HG03565 (cell line): ENCODE data around the gene MICAL2.

Source experiments
- ATAC-seq: cut with Tn5 transposase; IDR thresholded peaks from one replicate; pipeline ENCODE4 v1.9.1; 2021; ENCODE audit warnings: mild to moderate bottlenecking, moderate library complexity; ENCODE audit not compliant: unreplicated experiment

The MICAL2 gene

DNA sequence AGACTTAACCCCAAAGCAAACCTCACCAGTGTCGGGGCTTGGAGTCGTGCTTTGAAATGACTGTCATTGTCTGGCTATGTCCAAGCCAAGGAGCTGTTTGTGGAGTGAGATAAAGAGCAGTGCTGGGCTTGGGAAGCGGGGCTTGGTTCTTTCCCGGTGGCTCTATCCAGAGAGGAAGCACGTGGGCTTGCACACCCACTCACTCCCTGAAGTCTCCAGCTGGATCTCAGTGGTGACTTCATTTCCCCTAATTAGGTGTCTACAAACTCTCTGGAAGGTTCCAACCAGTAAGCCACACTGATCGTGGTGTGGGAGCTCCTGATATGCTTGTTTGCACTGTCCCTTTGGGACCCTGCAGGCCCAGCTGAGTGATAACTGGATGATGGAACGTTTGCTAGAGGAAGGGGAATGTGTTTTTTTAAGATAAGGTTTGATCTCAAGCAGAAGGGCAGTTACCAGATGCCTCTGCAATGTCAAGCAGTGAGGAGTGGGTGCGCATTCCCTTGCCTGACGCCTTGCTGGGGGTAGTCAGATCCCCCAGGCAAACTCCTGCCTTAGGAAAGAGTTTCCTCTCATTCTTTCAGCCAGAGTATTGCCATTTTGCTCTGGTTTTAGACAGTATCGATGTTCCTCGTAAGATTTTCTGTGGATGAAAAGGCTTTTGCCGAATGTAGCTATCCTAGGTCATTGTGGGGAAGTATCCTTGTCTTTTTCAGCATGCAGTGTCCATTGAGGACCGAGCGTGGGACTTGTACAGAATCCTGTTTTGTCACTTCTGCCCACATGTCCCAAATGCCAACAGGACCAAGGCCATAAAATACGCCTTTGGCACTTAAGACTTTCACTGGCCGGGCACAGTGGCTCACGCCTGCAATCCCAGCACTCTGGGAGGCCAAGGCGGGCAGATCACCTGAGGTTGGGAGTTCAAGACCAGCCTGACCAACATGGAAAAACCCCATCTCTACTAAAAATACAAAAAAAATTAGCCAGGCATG, 90.9 kb downstream of the MICAL2 start:
- ATAC-seq, result no peak

DNA sequence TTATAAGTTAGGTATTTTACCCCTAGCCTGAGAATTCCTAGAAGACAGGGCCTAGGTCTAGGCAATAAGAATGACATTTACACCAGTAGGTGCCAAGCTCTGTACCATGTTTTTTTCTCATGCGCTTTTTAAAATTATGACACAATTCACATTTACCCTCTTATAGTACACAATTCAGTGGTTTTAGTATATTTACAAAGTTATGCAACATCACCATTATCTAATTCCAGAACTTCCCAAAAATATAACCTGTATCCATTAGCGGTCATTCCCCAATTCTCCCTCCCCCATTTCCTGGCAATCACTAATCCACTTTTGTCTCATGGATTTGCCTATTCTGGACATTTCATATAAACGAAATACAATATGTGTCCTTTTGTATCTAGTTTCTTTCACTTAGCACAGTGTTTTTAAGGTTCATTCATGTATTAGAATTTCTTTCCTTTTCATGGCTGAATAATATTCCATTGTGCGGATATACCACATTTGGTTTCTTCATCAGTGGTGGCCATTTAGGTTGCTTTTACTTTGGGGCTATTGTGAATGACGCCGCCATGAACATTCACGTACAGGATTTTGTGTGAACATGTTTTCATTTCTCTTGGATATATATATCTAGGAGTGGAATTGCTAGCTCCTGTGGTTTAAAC, 92.4 kb downstream of the MICAL2 start:
- no peak for ATAC-seq

DNA sequence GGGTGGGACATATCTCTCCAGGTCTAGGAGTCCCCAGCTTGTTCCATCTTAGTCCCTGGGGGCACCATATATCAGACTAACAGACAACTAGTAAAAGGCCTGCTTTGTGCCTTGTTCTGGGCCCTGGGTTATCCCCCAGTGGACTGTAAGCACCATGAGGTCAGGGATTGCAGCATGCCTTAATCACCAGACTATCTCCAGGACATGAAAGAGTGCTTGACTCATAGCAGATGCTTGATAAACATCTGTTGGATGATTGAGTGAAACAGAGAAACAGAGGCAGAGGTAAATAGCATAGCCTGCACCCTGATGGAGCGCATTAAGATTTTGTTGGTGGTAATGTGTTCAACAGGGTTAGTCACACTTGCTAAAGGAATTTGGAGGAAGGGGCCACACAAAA, 94.1 kb downstream of the MICAL2 start:
- ATAC-seq, result no peak

DNA sequence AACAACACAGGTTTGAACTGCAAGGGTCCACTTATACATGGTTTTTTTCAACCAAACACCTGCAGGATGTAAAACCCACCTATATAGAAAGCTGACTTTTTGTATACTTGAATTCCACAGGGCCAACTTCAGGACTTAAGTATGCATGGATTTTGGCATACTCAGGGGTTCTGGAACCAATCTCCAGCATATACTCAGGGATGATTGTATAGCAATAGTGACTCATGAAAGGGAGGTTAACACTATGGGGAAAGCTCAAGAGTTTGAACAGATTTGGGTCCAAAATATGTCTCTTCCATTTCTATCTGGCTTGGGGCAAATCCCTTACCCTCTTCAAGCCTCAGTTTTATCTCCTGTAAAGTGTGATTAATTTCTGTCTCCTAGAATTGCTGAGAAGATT, 94.9 kb downstream of the MICAL2 start:
- ATAC-seq, result no peak

DNA sequence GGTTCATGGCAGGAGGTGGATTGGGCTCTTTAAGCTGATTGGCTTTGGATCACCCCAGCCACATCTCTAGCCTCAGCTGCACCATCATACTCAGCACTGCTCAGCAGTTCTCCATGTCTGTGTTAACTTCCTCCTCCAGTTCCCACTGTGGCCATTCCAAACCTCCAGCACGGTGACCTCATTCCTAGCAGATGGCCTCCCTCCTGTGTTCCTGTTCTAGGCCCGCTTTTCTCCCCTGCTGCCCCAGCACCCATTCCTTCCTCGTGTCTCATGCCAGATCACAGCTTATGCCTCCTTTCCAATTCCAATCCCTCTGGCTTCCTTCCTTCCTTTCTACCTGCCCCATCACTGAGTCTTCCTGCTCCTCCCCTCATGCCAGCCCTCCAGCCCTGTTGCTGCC, 96.1 kb downstream of the MICAL2 start:
- ATAC-seq, result no peak

DNA sequence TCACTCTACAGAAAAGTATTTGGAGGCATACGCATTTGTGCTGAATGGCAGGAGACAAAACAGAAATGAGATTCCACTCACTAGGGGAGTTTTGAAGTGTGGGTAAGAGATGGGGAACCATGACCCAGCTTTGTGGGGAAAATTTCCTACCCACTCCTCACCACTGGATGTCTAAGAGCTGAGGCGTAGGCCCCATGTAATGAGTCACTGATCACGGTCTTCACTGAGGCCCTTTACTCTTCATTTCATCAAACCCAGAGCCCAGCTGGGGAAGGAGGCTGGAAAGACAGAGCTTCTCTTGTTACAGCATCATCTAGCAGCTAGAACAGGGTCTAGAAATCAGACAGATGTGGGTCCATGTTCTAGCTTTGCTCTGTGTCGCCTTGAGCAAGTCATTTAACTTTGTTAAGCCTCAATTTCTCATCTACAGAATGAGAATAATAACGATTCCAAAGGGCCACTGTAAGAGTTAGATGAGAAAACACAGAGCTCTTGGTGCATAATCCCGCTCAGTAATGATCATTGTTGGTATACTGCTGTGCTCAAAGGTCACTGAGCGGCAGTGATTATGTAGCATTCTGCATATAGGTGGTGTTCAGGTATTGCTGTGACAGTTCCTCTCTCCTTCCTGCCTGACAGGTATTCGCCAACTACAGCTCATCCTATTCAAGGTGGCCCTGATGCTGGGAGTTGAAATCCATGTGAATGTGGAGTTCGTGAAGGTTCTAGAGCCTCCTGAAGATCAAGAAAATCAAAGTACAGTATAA, 97.2 kb downstream of the MICAL2 start:
- ATAC-seq, result no peak

DNA sequence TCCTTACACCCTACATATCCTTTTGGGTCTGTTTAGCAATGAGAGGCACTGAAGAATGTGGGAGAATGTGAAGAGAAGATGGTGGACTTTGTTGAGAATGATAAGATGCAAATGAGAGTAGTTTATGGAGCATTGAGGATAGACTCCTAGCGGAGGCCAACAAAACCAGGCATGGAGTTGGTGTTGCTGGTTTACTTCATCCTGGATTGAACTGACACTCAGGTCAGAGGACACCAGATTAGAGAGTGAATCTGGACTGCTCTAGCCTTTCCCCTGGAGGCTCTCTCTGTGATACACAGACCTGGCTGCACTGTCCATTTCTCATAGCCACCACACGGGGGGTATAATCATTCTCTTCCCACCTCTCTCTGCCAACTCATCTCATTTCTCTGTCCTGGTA, 98.7 kb downstream of the MICAL2 start:
- ATAC-seq, result no peak

DNA sequence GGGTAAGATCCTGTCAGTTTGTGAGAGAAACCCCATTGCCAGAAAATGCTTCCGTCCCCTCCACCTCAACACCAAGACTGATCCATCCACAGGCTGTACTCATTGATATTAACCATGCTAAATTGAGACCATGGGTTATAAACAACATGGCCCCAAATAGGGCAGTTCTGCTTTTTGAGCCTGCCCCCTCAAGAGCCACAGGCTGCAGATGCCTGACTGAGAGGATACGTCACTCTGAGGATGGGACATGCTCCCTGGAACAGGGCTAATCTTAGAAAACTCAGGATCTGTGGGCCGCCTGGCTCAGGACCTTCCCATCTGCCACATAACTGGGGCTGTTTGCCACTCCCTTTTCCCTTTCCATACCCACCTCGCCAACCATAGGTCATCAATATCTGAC, 99.8 kb downstream of the MICAL2 start:
- ATAC-seq, result no peak

DNA sequence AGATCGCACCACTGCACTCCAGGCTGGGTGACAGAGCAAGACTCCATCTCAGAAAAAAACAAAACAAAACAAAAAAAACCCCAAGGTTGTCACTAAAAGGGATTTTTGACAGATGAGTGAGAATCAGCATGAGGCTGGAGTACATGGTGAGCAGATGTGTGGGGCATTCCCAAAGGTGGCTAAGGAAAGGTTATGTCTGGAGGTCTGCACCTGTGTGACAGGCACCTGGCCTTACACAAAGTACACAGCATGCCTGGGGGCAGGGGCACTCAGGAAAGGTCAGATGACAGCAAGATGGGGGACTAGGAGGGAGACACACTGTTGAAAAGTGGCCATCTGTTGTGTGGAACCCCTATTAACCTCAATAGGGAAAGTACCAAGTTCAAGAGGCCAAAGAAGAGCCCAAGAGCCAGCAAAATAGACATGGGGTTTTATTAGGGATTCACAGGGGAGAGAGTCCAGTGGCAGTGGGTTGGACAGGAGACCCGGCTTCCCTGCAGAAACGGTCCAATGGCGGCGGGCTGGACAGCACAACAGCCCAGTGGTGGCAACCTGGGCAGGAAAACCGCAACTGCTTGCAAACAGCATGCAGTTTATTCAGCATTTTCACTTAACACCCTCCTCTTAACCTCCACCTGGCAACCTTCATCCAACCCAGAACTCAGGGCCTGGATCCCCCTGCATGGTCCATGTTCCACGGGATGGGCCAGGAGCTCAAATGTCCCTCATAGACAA, 101.1 kb downstream of the MICAL2 start:
- no peak for ATAC-seq

DNA sequence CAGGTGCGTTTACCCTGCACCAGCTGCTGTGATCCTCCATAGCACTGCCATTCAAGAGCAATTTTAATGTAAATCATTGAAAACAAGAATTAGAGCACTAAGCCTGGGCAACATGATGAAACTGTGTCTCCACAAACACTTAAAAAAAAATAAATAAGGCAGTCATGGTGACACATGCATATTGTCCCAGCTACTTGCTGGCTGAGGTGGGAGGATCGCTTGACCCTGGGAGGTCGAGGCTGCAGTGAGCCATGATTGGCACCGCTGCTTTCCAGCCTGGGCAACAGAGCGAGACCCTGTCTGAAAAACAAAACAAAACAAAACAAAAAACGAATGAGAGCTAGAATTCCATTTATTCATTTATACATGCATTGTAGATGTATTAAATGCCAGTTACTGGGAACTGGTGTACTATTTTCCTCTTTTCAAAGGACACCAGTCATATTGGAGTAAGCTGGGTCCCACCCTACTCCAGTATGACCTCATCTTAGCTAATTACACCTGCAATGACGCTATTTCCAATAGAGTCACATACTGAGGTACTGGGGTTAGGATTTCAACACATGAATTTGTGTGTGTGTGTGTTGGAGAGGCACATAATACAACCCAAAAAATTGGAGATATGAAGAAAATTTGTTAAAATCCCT, 101.9 kb downstream of the MICAL2 start:
- no peak for ATAC-seq

DNA sequence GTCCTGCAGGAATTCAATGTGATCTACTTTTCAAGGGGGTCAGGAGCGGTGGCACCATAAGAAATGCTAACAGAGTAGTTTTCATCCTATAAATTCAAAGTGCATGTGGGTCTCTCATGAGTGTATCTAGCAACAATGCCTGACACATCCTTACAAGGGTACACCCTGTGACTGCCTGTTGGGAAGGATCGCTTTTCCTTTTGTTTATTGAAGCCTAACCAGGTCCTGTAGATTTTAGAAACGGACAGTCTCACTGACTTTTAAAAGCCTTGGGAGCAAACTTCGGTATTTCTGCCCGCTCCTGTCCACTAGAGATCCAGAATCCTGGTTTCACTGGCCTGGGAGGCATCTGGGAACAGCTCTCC, 102.4 kb downstream of the MICAL2 start:
- ATAC-seq, result no peak

DNA sequence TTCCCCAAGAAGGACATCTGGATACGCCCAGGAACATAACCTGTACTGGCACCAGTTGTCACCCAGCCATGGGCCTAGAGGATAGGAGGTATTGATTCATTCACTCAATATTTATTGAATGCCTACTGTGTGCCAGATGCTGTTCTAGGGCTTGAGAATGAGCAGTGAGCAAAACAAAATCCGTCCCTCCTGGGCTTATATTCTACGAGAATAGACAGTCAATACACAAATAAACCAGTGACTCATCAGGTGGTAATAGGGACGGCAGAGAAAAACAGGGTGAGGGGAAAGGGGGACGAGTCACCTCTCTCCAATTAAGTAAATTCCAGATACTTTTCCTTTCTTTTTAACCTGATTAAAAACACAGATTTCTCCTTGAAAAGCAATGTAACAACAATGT, 103.5 kb downstream of the MICAL2 start:
- no peak for ATAC-seq

DNA sequence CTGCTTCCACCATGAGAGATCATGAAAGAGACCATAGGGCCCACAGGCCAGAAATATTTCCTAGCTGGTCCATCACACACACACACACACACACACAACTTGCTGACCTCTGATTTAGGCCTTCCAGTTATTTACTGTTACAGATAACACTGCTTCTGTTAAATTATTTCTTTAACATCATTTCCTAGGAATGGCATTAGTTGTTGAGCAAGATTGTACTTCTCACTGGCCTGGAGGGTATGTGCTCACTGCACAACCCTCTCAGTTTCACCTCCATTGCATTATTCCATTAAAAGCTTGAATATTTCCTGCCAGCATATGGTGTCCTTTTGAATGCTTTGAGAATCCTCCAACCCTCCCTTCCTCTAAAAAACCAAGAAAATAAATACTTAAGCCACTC, 104.4 kb downstream of the MICAL2 start:
- ATAC-seq, result no peak

DNA sequence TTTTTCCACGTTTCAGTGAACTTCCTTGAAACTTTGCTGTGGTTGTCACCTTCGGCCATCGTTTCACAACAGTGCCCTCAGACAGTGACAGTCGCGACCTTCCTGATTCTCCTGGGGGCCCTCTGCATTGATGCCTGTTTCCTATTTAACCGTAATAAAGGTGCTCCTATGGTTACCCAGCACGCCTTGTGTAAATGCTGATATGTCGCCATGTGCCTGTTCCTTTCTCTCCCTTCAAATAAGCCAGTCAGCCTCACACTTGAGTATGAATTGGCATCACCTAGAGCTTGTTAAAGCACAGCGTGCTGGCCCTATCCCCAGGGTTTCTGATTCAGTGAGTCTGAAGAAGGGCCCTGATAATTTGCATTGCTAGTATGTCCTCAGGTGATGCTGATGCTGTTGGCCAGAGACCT, 104.8 kb downstream of the MICAL2 start:
- ATAC-seq, result no peak

DNA sequence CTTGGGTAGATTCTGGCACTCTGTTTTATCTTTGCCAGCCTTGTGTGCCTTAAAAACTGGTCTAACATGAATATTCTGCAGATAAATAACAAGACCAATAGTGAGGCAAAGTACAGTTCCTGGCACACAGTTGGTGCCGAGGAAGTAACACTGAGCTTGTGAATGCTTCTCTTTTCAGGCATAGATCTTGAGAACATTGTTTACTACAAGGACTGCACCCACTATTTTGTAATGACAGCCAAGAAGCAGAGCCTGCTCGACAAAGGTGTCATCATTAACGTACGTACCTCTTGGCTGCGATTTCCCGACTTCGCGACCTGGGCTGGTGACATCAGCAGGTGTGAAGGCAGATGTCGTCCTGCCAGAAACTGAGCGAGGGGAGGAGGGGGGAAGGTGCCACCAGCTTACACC, 105.7 kb downstream of the MICAL2 start:
- no peak for ATAC-seq

DNA sequence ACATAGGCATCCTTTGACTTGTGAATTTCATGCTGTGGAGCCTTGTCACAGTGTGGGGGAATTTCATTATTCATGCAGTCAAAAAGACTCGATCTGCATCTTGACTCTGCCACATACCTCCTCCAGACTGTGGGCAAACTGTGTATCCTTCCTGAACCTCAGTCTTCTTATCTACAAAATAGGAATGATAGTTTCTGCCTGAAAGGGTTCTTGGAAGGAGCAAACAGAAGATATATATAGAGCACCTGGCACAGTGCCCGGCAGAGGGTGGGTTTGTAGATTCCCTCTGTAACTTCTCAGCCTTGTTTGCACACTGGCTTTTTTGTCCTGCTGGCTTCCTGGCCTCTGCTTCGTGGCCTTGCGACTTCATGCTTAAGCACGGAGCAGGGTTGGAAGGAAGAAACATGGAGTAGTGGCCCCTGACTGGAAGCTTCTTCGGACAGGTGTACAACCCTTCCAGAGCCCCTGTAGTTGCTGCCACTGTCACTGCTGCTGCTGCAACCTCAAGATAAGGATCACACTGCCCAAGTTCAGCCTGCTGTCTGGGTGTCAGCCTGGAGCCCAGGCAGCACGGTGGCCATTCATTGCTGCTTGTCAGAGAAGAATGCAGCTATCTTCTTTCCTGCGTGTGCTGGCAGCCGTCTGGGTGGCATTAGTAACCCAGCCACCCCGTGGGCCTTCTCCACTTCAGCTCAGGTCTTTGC, 106.4 kb downstream of the MICAL2 start:
- no peak for ATAC-seq

DNA sequence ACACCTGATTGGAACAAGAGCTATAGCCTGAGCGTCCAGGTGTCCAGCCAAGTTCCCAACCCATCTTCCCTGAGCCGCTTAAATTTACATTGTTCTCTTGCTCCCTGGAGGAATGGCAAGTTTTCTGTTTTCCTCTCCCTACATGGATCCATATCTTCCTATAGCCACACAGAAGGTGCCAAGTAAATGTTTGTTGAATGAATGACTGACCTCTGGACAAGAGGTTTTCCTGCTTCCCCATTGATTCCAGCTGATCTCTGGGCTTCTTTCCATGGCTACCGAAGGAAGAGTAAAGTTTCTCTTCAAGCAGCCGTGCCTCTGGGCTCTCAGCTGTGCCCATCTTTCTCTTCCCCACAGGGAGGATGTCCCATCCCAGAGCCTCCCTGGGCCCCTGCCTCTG, 107.5 kb downstream of the MICAL2 start:
- no peak for ATAC-seq

DNA sequence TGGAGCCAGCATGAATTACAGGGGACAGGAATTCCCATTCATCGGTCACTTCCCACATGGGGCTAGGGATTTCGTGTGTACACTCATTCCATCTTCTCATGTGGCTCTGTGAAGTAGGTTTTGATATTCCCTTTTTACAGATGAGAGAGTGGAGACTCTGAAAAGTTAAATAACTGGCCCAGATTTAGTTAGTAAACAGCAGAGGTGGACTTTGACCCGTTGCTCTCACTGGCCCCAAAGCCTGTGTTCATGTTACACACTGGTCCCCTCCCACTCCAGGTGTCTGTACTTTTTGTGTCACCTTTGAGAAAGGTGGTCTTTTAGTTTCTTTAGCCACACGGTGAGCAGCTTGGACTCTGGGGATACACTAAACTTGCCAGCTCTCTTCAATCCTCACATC, 108.5 kb downstream of the MICAL2 start:
- no peak for ATAC-seq

DNA sequence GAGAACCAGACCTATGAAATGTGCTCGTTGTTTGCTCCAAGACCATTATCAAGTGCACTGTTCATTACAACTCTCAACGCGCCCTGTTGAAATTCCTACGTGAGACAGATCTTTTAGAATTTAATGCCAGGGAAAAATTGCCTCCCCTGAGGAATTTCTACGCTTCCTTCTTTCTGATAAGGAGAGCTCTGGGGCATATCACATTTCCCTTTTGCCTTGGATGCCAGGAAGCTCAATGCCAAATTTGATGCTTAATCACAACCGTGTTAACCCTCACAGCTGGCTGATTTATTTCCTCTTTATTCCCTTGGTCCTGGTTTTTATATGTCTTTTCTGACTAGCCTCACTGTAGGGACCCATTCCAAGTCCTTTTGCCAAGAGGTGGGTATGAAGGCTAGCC, 109.4 kb downstream of the MICAL2 start:
- no peak for ATAC-seq

DNA sequence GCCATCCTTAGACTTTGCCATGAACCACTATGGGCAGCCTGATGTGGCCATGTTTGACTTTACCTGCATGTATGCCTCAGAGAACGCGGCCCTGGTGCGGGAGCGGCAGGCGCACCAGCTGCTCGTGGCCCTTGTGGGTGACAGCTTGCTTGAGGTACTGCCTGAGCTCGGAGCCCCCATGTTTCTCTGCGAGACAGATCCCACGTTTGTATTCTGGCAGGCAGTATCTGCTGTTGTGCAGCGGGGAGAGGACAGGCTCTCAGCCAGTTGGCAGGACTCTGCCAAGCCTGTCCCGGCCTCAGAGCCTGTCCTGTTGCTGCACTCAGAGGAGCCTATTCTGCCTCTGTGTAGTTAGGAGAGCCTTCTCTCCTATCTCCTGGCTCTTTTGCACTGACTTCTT, 109.9 kb downstream of the MICAL2 start:
- ATAC-seq, result no peak
